Measurements from ENCODE around the gene RER1. TPM values are rescaled to one million over a fixed set of nuclear protein-coding genes. Genes with fewer than 3 reads are reported as not detected.

Gene RER1
- total RNA-seq, 2 donors from 2014 or later: 114 TPM

- H3K27me3 Mint-ChIP-seq (ENCODE audit: insufficient read depth): no peaks in the 10 kb centered on the region
- no peaks in the 10 kb centered on the region for H3K36me3 Mint-ChIP-seq (ENCODE audit: low read depth)
- no peak overlapping the region for H3K4me3 Mint-ChIP-seq
- Histone ChIP-seq H3K4me1 (ENCODE audit: control insufficient read depth, insufficient read depth, low read length) (no peaks in the 10 kb centered on the region), H3K36me3 (ENCODE audit: control insufficient read depth, insufficient read depth, low read length) (no peaks in the 10 kb centered on the region), H3K9me3 (ENCODE audit: control insufficient read depth, low read length) (no peaks in the 10 kb centered on the region), H3K4me3 (ENCODE audit: low read length) (no peak overlapping the region), H3K27me3 (ENCODE audit: control insufficient read depth, insufficient read depth, low read length, poor library complexity, severe bottlenecking) (no peaks in the 10 kb centered on the region), H3K27ac (ENCODE audit: low read depth, low read length) (no peak overlapping the region), H3K9ac (ENCODE audit: extremely low read depth, low read length, poor library complexity, severe bottlenecking) (no peak overlapping the region)
- H3K27ac Mint-ChIP-seq: no peak overlapping the region
- TF ChIP-seq CTCF (conservative IDR thresholded peaks at IDR 0.05): no peak
- WGBS, 2 experiments (ENCODE audit: insufficient coverage in 1 of 2, insufficient read length in 1 of 2): 92 to 97% methylated on average over 24 to 32 of the region's 32 CpGs
- DNase-seq: no peak
- no peaks in the 10 kb centered on the region for H3K9me3 Mint-ChIP-seq
- H3K4me1 Mint-ChIP-seq: no peaks in the 10 kb centered on the region
Observed at GRCh38 chr1:2380816-2381591, 10.6 kb upstream of the RER1 start.

- peak; percentile 94 for DNase-seq
- H3K36me3 ChIP-seq (ENCODE audit: control insufficient read depth, insufficient read depth, low read length): peaks cover 3% of the 10 kb centered on the region
- peak; percentile 96 for TF ChIP-seq CTCF (conservative IDR thresholded peaks at IDR 0.05)
- no peaks in the 10 kb centered on the region for H3K27me3 ChIP-seq (ENCODE audit: control insufficient read depth, insufficient read depth, low read length, poor library complexity, severe bottlenecking)
- no peaks in the 10 kb centered on the region for H3K9me3 Mint-ChIP-seq
- no peak overlapping the region for H3K4me3 ChIP-seq (ENCODE audit: low read length)
- no peaks in the 10 kb centered on the region for H3K9me3 ChIP-seq (ENCODE audit: control insufficient read depth, low read length)
- WGBS, 2 experiments (ENCODE audit: insufficient coverage in 1 of 2, insufficient read length in 1 of 2): 72 to 85% methylated on average over 8 to 28 of the region's 28 CpGs
- no peak overlapping the region for H3K9ac ChIP-seq (ENCODE audit: extremely low read depth, low read length, poor library complexity, severe bottlenecking)
- H3K27ac Mint-ChIP-seq: no peak overlapping the region
- H3K4me3 Mint-ChIP-seq: no peak overlapping the region
- H3K36me3 Mint-ChIP-seq (ENCODE audit: low read depth): no peaks in the 10 kb centered on the region
- H3K27ac ChIP-seq (ENCODE audit: low read depth, low read length): no peak overlapping the region
- no peaks in the 10 kb centered on the region for H3K4me1 Mint-ChIP-seq
- H3K27me3 Mint-ChIP-seq (ENCODE audit: insufficient read depth): no peaks in the 10 kb centered on the region
- no peaks in the 10 kb centered on the region for H3K4me1 ChIP-seq (ENCODE audit: control insufficient read depth, insufficient read depth, low read length)
Observed at GRCh38 chr1:2381741-2382620, 9.7 kb upstream of the RER1 start.

DNA sequence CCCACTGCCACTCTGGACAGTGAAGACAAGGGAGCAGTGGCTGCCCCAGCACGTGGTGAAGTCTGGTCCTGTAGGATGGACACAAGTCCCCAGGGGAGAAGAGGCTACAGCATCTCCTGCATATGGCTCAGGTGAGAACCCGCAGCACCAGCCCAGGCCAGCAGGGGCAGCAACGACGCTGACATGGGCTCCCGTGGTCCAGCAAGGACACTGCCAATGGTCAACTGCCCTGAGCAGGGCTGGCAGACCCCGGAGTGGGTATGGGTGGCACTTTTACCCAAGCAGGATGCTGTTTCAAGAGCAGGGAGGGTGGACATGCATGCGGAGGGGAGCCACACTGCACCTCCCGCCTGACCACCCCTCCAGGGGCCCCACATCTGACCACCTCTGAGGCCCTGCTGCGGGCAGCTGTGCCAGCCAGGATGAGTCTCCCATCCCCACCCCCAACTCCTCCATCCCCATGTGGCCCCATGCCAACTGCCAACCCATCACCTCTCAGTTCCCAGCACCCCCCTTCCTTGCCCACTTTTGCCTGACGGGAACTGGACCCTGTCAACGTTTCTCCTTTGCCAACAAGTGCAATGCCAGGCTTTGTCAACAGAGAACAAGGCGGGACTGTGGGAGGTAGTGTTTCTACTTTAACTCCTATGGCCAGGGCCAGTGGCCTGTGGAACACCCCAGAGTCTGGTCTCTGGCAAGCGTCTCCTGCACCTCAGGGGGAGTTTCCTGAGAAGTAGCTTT is 8.8 kb upstream of the RER1 start:
- H3K4me1 ChIP-seq (ENCODE audit: control insufficient read depth, insufficient read depth, low read length): no peaks in the 10 kb centered on the region
- H3K4me3 Mint-ChIP-seq: no peak overlapping the region
- no peaks in the 10 kb centered on the region for H3K9me3 ChIP-seq (ENCODE audit: control insufficient read depth, low read length)
- H3K27ac Mint-ChIP-seq: no peak overlapping the region
- no peaks in the 10 kb centered on the region for H3K27me3 ChIP-seq (ENCODE audit: control insufficient read depth, insufficient read depth, low read length, poor library complexity, severe bottlenecking)
- no peaks in the 10 kb centered on the region for H3K9me3 Mint-ChIP-seq
- H3K27me3 Mint-ChIP-seq (ENCODE audit: insufficient read depth): no peaks in the 10 kb centered on the region
- no peaks in the 10 kb centered on the region for H3K4me1 Mint-ChIP-seq
- no peak overlapping the region for H3K27ac ChIP-seq (ENCODE audit: low read depth, low read length)
- peak; percentile 93 for DNase-seq
- no peak overlapping the region for H3K4me3 ChIP-seq (ENCODE audit: low read length)
- H3K36me3 ChIP-seq (ENCODE audit: control insufficient read depth, insufficient read depth, low read length): peaks cover 11% of the 10 kb centered on the region
- no peak overlapping the region for H3K9ac ChIP-seq (ENCODE audit: extremely low read depth, low read length, poor library complexity, severe bottlenecking)
- H3K36me3 Mint-ChIP-seq (ENCODE audit: low read depth): peaks cover 3% of the 10 kb centered on the region
- TF ChIP-seq CTCF (conservative IDR thresholded peaks at IDR 0.05): peak; percentile 79
- WGBS, 2 experiments (ENCODE audit: insufficient coverage in 1 of 2, insufficient read length in 1 of 2): 47 to 70% methylated on average over 6 to 13 of the region's 13 CpGs
